H1 (cell line): ENCODE data around the gene NR4A2. TPM values are rescaled to one million over a fixed set of nuclear protein-coding genes. Genes with fewer than 3 reads are reported as not detected.

Source experiments
- CTCF ChIA-PET: fragments of 300-600 bp; sonication (Branson Sonifier 250); formaldehyde crosslinking; loops from one replicate; lab custom pipeline; 2021; ENCODE audit not compliant: partially characterized antibody; lab: Charles Lee
- POLR2A ChIA-PET: fragments of 300-600 bp; sonication (Branson Sonifier 250); formaldehyde crosslinking; loops from one replicate; lab custom pipeline; 2021; ENCODE audit warnings: inconsistent platforms; ENCODE audit not compliant: partially characterized antibody; lab: Charles Lee
- DNase-seq, 2 experiments: peaks; one replicate each; pipeline versions ENCODE4 v3.0.0 to v3.0.0-alpha.2; 2010 to 2022; ENCODE audit warnings: low spot score in 2 of 2, low read depth in 1 of 2, mixed read lengths in 1 of 2
- FAIRE-seq: peaks from 2 replicates; lab custom pipeline; 2011; peaks lifted over from hg19 to GRCh38; lab: Jason Lieb, UNC
- H2AFZ ChIP-seq: 2 replicates; pipeline ENCODE4 v1.8.1; 2012; ENCODE audit warnings: low read length, inconsistent platforms
- H2AK5ac ChIP-seq: 2 replicates; pipeline ENCODE4 v1.6.1; 2013; ENCODE audit warnings: low read depth, low read length
- H2BK120ac ChIP-seq: replicated peaks from 2 replicates; pipeline ENCODE3; 2013; ENCODE audit warnings: low read depth, low read length, inconsistent platforms
- H2BK12ac ChIP-seq: 2 replicates; pipeline ENCODE4 v1.6.1; 2013; ENCODE audit warnings: low read depth, low read length
- H2BK15ac ChIP-seq: 2 replicates; pipeline ENCODE4 v1.6.1; 2013; ENCODE audit warnings: low read length
- H2BK20ac ChIP-seq: 2 replicates; pipeline ENCODE4 v1.6.1; 2013; ENCODE audit warnings: low read length
- H2BK5ac ChIP-seq: 2 replicates; pipeline ENCODE4 v1.6.1; 2013; ENCODE audit warnings: low read depth, low read length
- H3K14ac ChIP-seq: 2 replicates; pipeline ENCODE4 v1.6.1; 2013; ENCODE audit warnings: inconsistent platforms; ENCODE audit not compliant: insufficient read length
- H3K18ac ChIP-seq: 2 replicates; pipeline ENCODE4 v1.6.1; 2013; ENCODE audit warnings: low read length; ENCODE audit errors: extremely low read depth
- H3K23ac ChIP-seq: 2 replicates; pipeline ENCODE4 v1.6.1; 2013; ENCODE audit warnings: inconsistent platforms; ENCODE audit not compliant: insufficient read length
- H3K23me2 ChIP-seq: 2 replicates; pipeline ENCODE4 v1.6.1; 2013; ENCODE audit warnings: low read depth, low read length
- H3K27ac ChIP-seq: 2 replicates; pipeline ENCODE4 v1.6.1; 2011; ENCODE audit warnings: low read depth, low read length, inconsistent platforms
- H3K27me3 ChIP-seq, 4 experiments: replicated peaks in 1 of 4; 1 replicate in 1 of 4; 2 replicates in 3 of 4; pipeline versions ENCODE4 v1.6.1 to v1.8.1; 2011 to 2013; ENCODE audit warnings: low read length in 3 of 4, mild to moderate bottlenecking in 3 of 4, inconsistent platforms in 2 of 4, mixed read lengths in 2 of 4, moderate library complexity in 1 of 4; ENCODE audit not compliant: control insufficient read depth in 3 of 4, insufficient read depth in 3 of 4; ENCODE audit errors: extremely low read depth in 1 of 4
- H3K36me3 ChIP-seq, 4 experiments: 2 replicates each; pipeline versions ENCODE4 v1.6.1 to v1.8.1; 2011 to 2013; ENCODE audit warnings: mild to moderate bottlenecking in 4 of 4, low read length in 3 of 4, moderate library complexity in 2 of 4, control low read depth in 1 of 4, inconsistent platforms in 1 of 4; ENCODE audit not compliant: insufficient read depth in 4 of 4, control insufficient read depth in 2 of 4
- H3K4ac ChIP-seq: replicated peaks from 2 replicates; pipeline ENCODE3; 2013; ENCODE audit warnings: low read length, low read depth, mixed read lengths, inconsistent platforms; ENCODE audit not compliant: insufficient read length
- H3K4me1 ChIP-seq, 4 experiments: replicated peaks in 1 of 4; 1 replicate in 1 of 4; 2 replicates in 3 of 4; pipeline versions ENCODE4 v1.6.1 to v1.8.1; 2011 to 2013; ENCODE audit warnings: low read length in 3 of 4, inconsistent platforms in 2 of 4, mixed read lengths in 1 of 4; ENCODE audit not compliant: insufficient read depth in 4 of 4, control insufficient read depth in 3 of 4
- H3K4me2 ChIP-seq, 2 experiments: 2 replicates each; pipeline versions ENCODE4 v1.6.1 to v1.8.1; 2011 to 2013; ENCODE audit warnings: low read depth in 2 of 2, low read length in 2 of 2, control low read depth in 1 of 2, inconsistent platforms in 1 of 2, mild to moderate bottlenecking in 1 of 2; ENCODE audit not compliant: insufficient read depth in 1 of 2
- H3K4me3 ChIP-seq, 4 experiments: fragments of 200-600, 300-600 bp in 1 of 4; sonication (generic), shearing (Covaris generic), sonication (Bioruptor Twin) in 1 of 4; 2 replicates each; pipeline versions ENCODE4 v1.5.1 to v1.8.1; 2011 to 2016; ENCODE audit warnings: low read length in 4 of 4, low read depth in 3 of 4, control low read depth in 2 of 4, inconsistent platforms in 2 of 4, mild to moderate bottlenecking in 2 of 4, mixed read lengths in 1 of 4, moderate library complexity in 1 of 4; ENCODE audit not compliant: insufficient read depth in 2 of 4; ENCODE audit errors: extremely low read depth in 1 of 4
- H3K56ac ChIP-seq: replicated peaks from 2 replicates; pipeline ENCODE3; 2013; ENCODE audit warnings: low read depth, mild to moderate bottlenecking, mixed read lengths, low read length, inconsistent platforms; ENCODE audit not compliant: insufficient read length
- H3K79me1 ChIP-seq: 2 replicates; pipeline ENCODE4 v1.6.1; 2013; ENCODE audit warnings: low read depth, low read length, control low read depth
- H3K79me2 ChIP-seq, 2 experiments: 2 replicates each; pipeline versions ENCODE4 v1.6.1 to v1.8.1; 2012 to 2013; ENCODE audit warnings: low read length in 2 of 2, mild to moderate bottlenecking in 2 of 2, inconsistent platforms in 1 of 2; ENCODE audit not compliant: insufficient read depth in 2 of 2, control insufficient read depth in 1 of 2
- H3K9ac ChIP-seq, 4 experiments: replicated peaks in 1 of 4; 1 replicate in 1 of 4; 2 replicates in 3 of 4; pipeline versions ENCODE4 v1.6.1 to v1.8.1; 2011 to 2013; ENCODE audit warnings: low read depth in 3 of 4, low read length in 3 of 4, control low read depth in 2 of 4, mild to moderate bottlenecking in 2 of 4, moderate library complexity in 2 of 4, inconsistent platforms in 1 of 4; ENCODE audit errors: extremely low read depth in 1 of 4
- H3K9me3 ChIP-seq, 2 experiments: 2 replicates each; pipeline versions ENCODE4 v1.6.1 to v1.8.1; 2012 to 2013; ENCODE audit warnings: mild to moderate bottlenecking in 2 of 2, moderate library complexity in 2 of 2, control low read depth in 1 of 2, inconsistent platforms in 1 of 2, low read depth in 1 of 2, low read length in 1 of 2, mixed read lengths in 1 of 2; ENCODE audit not compliant: insufficient read depth in 2 of 2
- H4K20me1 ChIP-seq, 2 experiments: replicated peaks in 1 of 2; 2 replicates each; pipeline versions ENCODE3 to v1.8.1; 2011 to 2013; ENCODE audit warnings: inconsistent platforms in 2 of 2, low read length in 2 of 2, mild to moderate bottlenecking in 1 of 2; ENCODE audit not compliant: insufficient read depth in 2 of 2, control insufficient read depth in 1 of 2
- H4K5ac ChIP-seq: 2 replicates; pipeline ENCODE4 v1.6.1; 2013; ENCODE audit warnings: low read length, low read depth, mixed read lengths, inconsistent platforms; ENCODE audit not compliant: insufficient read length
- H4K8ac ChIP-seq: 2 replicates; pipeline ENCODE4 v1.8.0; 2013; ENCODE audit warnings: mild to moderate bottlenecking, moderate library complexity, low read length, inconsistent platforms; ENCODE audit not compliant: insufficient read depth; ENCODE audit errors: extremely low read depth
- H4K91ac ChIP-seq: replicated peaks from 2 replicates; pipeline ENCODE3; 2013; ENCODE audit warnings: low read length, mixed read lengths, inconsistent platforms; ENCODE audit not compliant: insufficient read length
- CHD1 ChIP-seq: IDR thresholded peaks from 2 replicates; pipeline ENCODE4 v1.6.1; 2012; ENCODE audit warnings: low read depth, low read length, improper control_type of control experiment
- RAD21 ChIP-seq, 2 experiments: IDR thresholded peaks in 1 of 2; conservative IDR thresholded peaks in 1 of 2; 2 replicates each; pipeline ENCODE4 v1.6.1; 2011; ENCODE audit warnings: low read depth in 2 of 2, low read length in 2 of 2, improper control_type of control experiment in 1 of 2, inconsistent platforms in 1 of 2, mild to moderate bottlenecking in 1 of 2, moderate library complexity in 1 of 2
- SIRT6 ChIP-seq: IDR thresholded peaks from one replicate; pipeline ENCODE4 v1.7.1; 2012; ENCODE audit warnings: low read length, inconsistent platforms
- SUZ12 ChIP-seq: fragments of 200-600 bp; sonication (generic); IDR thresholded peaks from 2 replicates; pipeline ENCODE4 v1.6.1; 2012; ENCODE audit warnings: mild to moderate bottlenecking, inconsistent platforms, low read length, moderate library complexity, mixed read lengths
- TAF1 ChIP-seq: IDR thresholded peaks from 2 replicates; pipeline ENCODE4 v1.6.1; 2011; ENCODE audit warnings: mild to moderate bottlenecking, low read depth, low read length
- YY1 ChIP-seq: IDR thresholded peaks from 2 replicates; pipeline ENCODE4 v1.6.1; 2011; ENCODE audit warnings: low read depth, mild to moderate bottlenecking, low read length
- WGBS, 2 experiments: shearing (Covaris generic) in 1 of 2; methylation state at CpG; one replicate each; pipeline versions ENCODE4 v1.1.6 to v1.1.7; 2013 to 2015; ENCODE audit warnings: low lambda C conversion rate in 2 of 2, mixed read lengths in 2 of 2, inconsistent platforms in 1 of 2, low coverage in 1 of 2, missing lambda C conversion rate in 1 of 2; ENCODE audit not compliant: insufficient replicate concordance in 2 of 2, insufficient coverage in 1 of 2, insufficient read length in 1 of 2; ENCODE audit errors: extremely low coverage in 1 of 2, missing lambda C conversion rate in 1 of 2; 5-methylcytosine and 5-hydroxymethylcytosine counted together
- polyA plus RNA-seq, 7 experiments: library from polyadenylated mRNA; depleted of rRNA in 3 of 7; stranded (reverse) in 5 of 7; unstranded in 2 of 7; fragments of >200 nt in 5 of 7; fragments of 200-250 nt in 2 of 7; gene quantifications; 1 replicate in 5 of 7; 2 replicates in 1 of 7; 4 replicates in 1 of 7; pipeline versions ENCODE4 v1.2.1 to v1.2.3, GENCODE V29; 2011 to 2013; ENCODE audit warnings: missing spikeins in 2 of 7, mixed read lengths in 2 of 7
- total RNA-seq: library from RNA; stranded (reverse); fragmentation: NEBNext Ultra II Directional; extraction: Animal tissue kit (Norgen Biotek cat#: 25700); gene quantifications from 2 replicates; pipeline ENCODE4 v1.2.1, GENCODE V29; 2021

Gene NR4A2
- total and polyA plus RNA-seq, 2 of the 8 experiments (the other 6 are each of a cell fraction or from before 2014, with no cell fraction given): 0.15 to 1.7 TPM

GRCh38 chr2:156343096-156343939 is 10.8 kb upstream of the NR4A2 start:
- H3K27ac ChIP-seq: no peak overlapping the region
- H3K9ac ChIP-seq: peak overlapping the region; percentile 19 to 74 (median 64); a peak in 6 of 7 replicates
- 0 out of 2 replicates have a peak overlapping the region, but pooled peaks have one; percentile 80 for H2AFZ ChIP-seq
- no peaks in the 10 kb centered on the region for H3K9me3 ChIP-seq
- TF ChIP-seq TAF1 (no peak), YY1 (no peak), RAD21 (IDR thresholded peaks at IDR 0.05 in 1 of 2, conservative IDR thresholded peaks at IDR 0.05 in 1 of 2; ENCODE audit: low read depth in 2 of 2, low read length in 2 of 2) (no peak), SIRT6 (no peak), CHD1 (no peak), SUZ12 (no peak)
- H2BK120ac ChIP-seq: no peak overlapping the region
- no peak for DNase-seq
- ChIA-PET CTCF (interaction anchor here (1.0 to 1.3 kb wide), 2 partner anchors 9 to 34 kb away, joined by 3 read pairs; no protein-coding TSS in a partner anchor), POLR2A (interaction anchor here (0.7 to 2.5 kb wide), 6 partner anchors 9 to 174 kb away, joined by 3 to 9 read pairs (median 4); partner anchors contain the start of genes GPD2 and NR4A2)
- H3K23me2 ChIP-seq: peaks cover 5% of the 10 kb centered on the region; the same call in 1 of the 2 replicates
- no peak overlapping the region for H3K56ac ChIP-seq
- H2BK12ac ChIP-seq: no peak overlapping the region
- FAIRE-seq: no peak
- no peak overlapping the region for H4K91ac ChIP-seq
- H4K5ac ChIP-seq: no peak overlapping the region
- H3K27me3 ChIP-seq: peaks cover 1 to 12% (median 7%) of the 10 kb centered on the region in 4 experiments; a peak in 4 of 7 replicates
- H2AK5ac ChIP-seq: no peak overlapping the region
- peak overlapping the region; percentile 83 to 87 for H3K4me2 ChIP-seq
- no peak overlapping the region for H3K4ac ChIP-seq
- H2BK15ac ChIP-seq: no peak overlapping the region
- H3K14ac ChIP-seq: no peak overlapping the region
- H4K8ac ChIP-seq: no peak overlapping the region
- H4K20me1 ChIP-seq: no peaks in the 10 kb centered on the region
- H2BK20ac ChIP-seq: no peak overlapping the region
- H3K4me1 ChIP-seq: no peaks in the 10 kb centered on the region; a peak in 1 of 7 replicates
- no peak overlapping the region for H3K18ac ChIP-seq
- H3K4me3 ChIP-seq: peak overlapping the region; percentile 50 to 80 (median 72)
- H3K23ac ChIP-seq: no peak overlapping the region
- no peaks in the 10 kb centered on the region for H3K36me3 ChIP-seq
- 55% methylated on average over 6 of the region's 6 CpGs; no CpG with 5 or more reads in 1 of the 2 experiments for WGBS, 2 experiments
- no peak overlapping the region for H2BK5ac ChIP-seq
- H3K79me2 ChIP-seq: no peaks in the 10 kb centered on the region
- no peaks in the 10 kb centered on the region for H3K79me1 ChIP-seq
